Fibroblast of lung (primary cell): ENCODE measurements around the gene ODAM.

Source experiments
- EZH2 ChIP-seq: IDR thresholded peaks from 2 replicates; pipeline ENCODE4 v1.5.1; 2012; ENCODE audit warnings: low read length, control low read depth, mild to moderate bottlenecking; ENCODE audit errors: missing control alignments
- TF ChIP-seq, protein P1 (sequence below), 2 donors: IDR thresholded peaks in 1 of 2; conservative IDR thresholded peaks in 1 of 2; 1 replicate in 1 of 2; 2 replicates in 1 of 2; pipeline ENCODE4 v1.5.1; 2011 to 2012; ENCODE audit warnings: low read length in 2 of 2, control low read depth in 1 of 2, inconsistent platforms in 1 of 2, low read depth in 1 of 2, mild to moderate bottlenecking in 1 of 2

DNA sequence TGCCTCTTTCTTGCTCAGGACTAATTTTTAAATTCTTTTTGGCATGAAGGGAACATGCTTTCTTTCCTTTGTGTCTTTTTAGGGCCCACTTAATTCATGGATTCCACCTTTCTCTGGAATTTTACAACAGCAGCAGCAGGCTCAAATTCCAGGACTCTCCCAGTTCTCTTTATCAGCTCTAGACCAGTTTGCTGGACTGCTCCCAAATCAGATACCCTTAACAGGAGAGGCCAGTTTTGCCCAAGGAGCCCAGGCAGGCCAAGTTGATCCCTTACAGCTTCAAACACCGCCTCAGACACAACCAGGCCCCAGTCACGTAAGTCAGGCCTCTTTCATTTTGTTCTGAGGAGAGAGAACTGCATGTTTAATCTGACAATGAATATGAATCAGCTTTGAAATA lies 2.3 kb downstream of the ODAM start:
- TF ChIP-seq, protein P1, sequence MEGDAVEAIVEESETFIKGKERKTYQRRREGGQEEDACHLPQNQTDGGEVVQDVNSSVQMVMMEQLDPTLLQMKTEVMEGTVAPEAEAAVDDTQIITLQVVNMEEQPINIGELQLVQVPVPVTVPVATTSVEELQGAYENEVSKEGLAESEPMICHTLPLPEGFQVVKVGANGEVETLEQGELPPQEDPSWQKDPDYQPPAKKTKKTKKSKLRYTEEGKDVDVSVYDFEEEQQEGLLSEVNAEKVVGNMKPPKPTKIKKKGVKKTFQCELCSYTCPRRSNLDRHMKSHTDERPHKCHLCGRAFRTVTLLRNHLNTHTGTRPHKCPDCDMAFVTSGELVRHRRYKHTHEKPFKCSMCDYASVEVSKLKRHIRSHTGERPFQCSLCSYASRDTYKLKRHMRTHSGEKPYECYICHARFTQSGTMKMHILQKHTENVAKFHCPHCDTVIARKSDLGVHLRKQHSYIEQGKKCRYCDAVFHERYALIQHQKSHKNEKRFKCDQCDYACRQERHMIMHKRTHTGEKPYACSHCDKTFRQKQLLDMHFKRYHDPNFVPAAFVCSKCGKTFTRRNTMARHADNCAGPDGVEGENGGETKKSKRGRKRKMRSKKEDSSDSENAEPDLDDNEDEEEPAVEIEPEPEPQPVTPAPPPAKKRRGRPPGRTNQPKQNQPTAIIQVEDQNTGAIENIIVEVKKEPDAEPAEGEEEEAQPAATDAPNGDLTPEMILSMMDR (conservative IDR thresholded peaks at IDR 0.05 in 1 of 2, IDR thresholded peaks at IDR 0.05 in 1 of 2; ENCODE audit: low read depth in 1 of 2, low read length in 2 of 2), result no peak
- TF ChIP-seq EZH2, result no peak
